NCI-H774 (cell line): Measurements from ENCODE around the gene ZER1.
A peak's percentile ranks its signal among the peaks of the same experiment; 100 is the strongest.
"Not testable (repeated sequence)": the region's sequence is repeated elsewhere in the genome, so short reads cannot be mapped to it uniquely, and the experiment has no call there.

Experiments used
- DNase-seq: peaks from one replicate; lab custom pipeline; 2025; lab: John Stamatoyannopoulos, UW

The ZER1 gene

GRCh38 chr9:128771745-128772519, at the start of gene ZER1:
TSS of gene ZER1 (minus strand) at chr9:128771927. CDS start at chr9:128755565, 16,362 bp downstream.
- peak; percentile 94 for DNase-seq

GRCh38 chr9:128820665-128821583, 49.2 kb upstream of the ZER1 start:
- no peak for DNase-seq

- DNase-seq: no peak
Measured at GRCh38 chr9:128819716-128820664, 48.3 kb upstream of the ZER1 start.

- DNase-seq: peak; percentile 47
Measured at GRCh38 chr9:128818839-128819715, 47.4 kb upstream of the ZER1 start.

GRCh38 chr9:128818099-128818838, 46.5 kb upstream of the ZER1 start, which contains the start of gene ENDOG:
TSS of gene ENDOG (plus strand) at chr9:128818500. CDS start at chr9:128818685, 185 bp downstream.
- peak; percentile 99 for DNase-seq

- no peak for DNase-seq
Measured at GRCh38 chr9:128810873-128811272, 39.1 kb upstream of the ZER1 start.

- no peak for DNase-seq
Measured at GRCh38 chr9:128809831-128810230, 38.1 kb upstream of the ZER1 start.

- no peak for DNase-seq
Measured at GRCh38 chr9:128809036-128809599, 37.4 kb upstream of the ZER1 start.

- no peak for DNase-seq
Measured at GRCh38 chr9:128808543-128808942, 36.8 kb upstream of the ZER1 start.

- no peak for DNase-seq
Measured at GRCh38 chr9:128807827-128808226, 36.1 kb upstream of the ZER1 start.

GRCh38 chr9:128805661-128806060, 33.9 kb upstream of the ZER1 start:
- no peak for DNase-seq

GRCh38 chr9:128802482-128802881, 30.8 kb upstream of the ZER1 start:
- no peak for DNase-seq

- DNase-seq: no peak
Measured at GRCh38 chr9:128800061-128800460, 28.3 kb upstream of the ZER1 start.

GRCh38 chr9:128798896-128799295, 27.2 kb upstream of the ZER1 start:
- DNase-seq: no peak

- not testable (repeated sequence) for DNase-seq
Measured at GRCh38 chr9:128794961-128795360, 23.2 kb upstream of the ZER1 start.

- no peak for DNase-seq
Measured at GRCh38 chr9:128792978-128793686, 21.4 kb upstream of the ZER1 start.

- DNase-seq: no peak
Measured at GRCh38 chr9:128792134-128792533, 20.4 kb upstream of the ZER1 start.

GRCh38 chr9:128790536-128790935, 18.8 kb upstream of the ZER1 start:
- no peak for DNase-seq

- no peak for DNase-seq
Measured at GRCh38 chr9:128788445-128788844, 16.7 kb upstream of the ZER1 start.
